SK-N-SH treated with all-trans-retinoic acid at 6 μM for 48 hours (cell line): ENCODE results near the gene CADM2.

Experiments used
- TOX ChIP-seq: fragments of 250-450 bp; sonication (Bioruptor Pico); IDR thresholded peaks from 2 replicates; pipeline ENCODE4 v1.8.0; 2021; ENCODE audit warnings: mild to moderate bottlenecking, moderate library complexity, borderline replicate concordance
- TF ChIP-seq, protein P1 (sequence below): fragments of 250-450 bp; sonication (Bioruptor Pico); IDR thresholded peaks from 2 replicates; pipeline ENCODE4 v1.8.0; 2020; ENCODE audit warnings: mild to moderate bottlenecking, moderate library complexity, borderline replicate concordance

DNA sequence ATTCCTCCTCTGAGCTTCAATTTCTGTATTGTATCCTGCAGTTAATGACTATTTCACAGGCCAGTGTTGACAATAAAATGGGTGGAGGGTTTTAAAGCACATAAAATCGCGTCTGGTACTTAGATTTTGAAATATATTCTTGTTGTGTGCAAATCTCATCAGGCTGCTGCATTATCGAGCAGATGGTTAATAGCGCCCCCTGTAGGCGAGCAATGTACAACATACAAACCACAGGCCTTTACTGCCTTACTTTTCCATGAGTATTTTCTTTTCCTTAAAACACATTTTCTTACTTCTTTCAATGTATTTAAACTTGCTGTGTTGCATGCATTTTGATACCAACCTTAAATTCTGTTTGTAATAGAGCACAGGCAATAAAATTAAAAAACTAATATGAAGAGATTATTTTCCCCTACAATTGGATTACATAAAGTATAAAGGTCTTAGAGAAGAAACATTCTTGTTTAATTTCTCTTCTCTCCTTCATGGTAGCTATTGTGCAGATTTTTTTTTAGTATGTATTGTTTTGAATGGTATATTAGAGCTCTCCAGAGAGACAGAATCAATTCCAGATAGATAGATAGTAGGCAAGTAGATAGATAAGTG lies 608.4 kb downstream of the CADM2 start:
- no peak for TF ChIP-seq TOX
- TF ChIP-seq, protein P1, sequence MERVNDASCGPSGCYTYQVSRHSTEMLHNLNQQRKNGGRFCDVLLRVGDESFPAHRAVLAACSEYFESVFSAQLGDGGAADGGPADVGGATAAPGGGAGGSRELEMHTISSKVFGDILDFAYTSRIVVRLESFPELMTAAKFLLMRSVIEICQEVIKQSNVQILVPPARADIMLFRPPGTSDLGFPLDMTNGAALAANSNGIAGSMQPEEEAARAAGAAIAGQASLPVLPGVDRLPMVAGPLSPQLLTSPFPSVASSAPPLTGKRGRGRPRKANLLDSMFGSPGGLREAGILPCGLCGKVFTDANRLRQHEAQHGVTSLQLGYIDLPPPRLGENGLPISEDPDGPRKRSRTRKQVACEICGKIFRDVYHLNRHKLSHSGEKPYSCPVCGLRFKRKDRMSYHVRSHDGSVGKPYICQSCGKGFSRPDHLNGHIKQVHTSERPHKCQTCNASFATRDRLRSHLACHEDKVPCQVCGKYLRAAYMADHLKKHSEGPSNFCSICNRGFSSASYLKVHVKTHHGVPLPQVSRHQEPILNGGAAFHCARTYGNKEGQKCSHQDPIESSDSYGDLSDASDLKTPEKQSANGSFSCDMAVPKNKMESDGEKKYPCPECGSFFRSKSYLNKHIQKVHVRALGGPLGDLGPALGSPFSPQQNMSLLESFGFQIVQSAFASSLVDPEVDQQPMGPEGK (CRISPR knock-in tag) = no peak
